WTC11 (cell line): ENCODE results near the gene NPAS3. TPM values are rescaled to one million over a fixed set of nuclear protein-coding genes. Genes with fewer than 3 reads are reported as not detected.

Source experiments
- ATAC-seq: fragments of 200-7000 bp; cut with Tn5 transposase; 2 replicates; pipeline ENCODE4 v1.10.0; 2021; ENCODE audit warnings: mild to moderate bottlenecking, moderate library complexity
- CTCF ChIA-PET: fragments of 300-600 bp; sonication (Branson Sonifier 250); formaldehyde crosslinking; loops from one replicate; lab custom pipeline; 2021; ENCODE audit warnings: antibody characterized with exemption; lab: Charles Lee
- POLR2A ChIA-PET: fragments of 350-600 bp; sonication (Branson Sonifier 250); formaldehyde crosslinking; loops from one replicate; lab custom pipeline; 2021; ENCODE audit warnings: antibody characterized with exemption; lab: Charles Lee
- DNase-seq: peaks from one replicate; pipeline ENCODE4 v3.0.0; 2021; ENCODE audit warnings: low spot score
- H3K27ac Mint-ChIP-seq: 2 replicates; pipeline ENCODE4 v1.8.0; 2021; ENCODE audit warnings: mixed read lengths
- H3K27me3 Mint-ChIP-seq: 2 replicates; pipeline ENCODE4 v1.8.0; 2021; ENCODE audit warnings: low read depth, mild to moderate bottlenecking, moderate library complexity, mixed read lengths
- H3K36me3 Mint-ChIP-seq: 2 replicates; pipeline ENCODE4 v1.8.0; 2021; ENCODE audit warnings: mixed read lengths
- H3K4me1 Mint-ChIP-seq: 2 replicates; pipeline ENCODE4 v1.8.0; 2022; ENCODE audit warnings: mixed read lengths
- H3K4me3 Mint-ChIP-seq: 2 replicates; pipeline ENCODE4 v1.8.0; 2021; ENCODE audit warnings: mild to moderate bottlenecking, moderate library complexity, mixed read lengths
- H3K9me3 Mint-ChIP-seq: 2 replicates; pipeline ENCODE4 v1.8.0; 2021; ENCODE audit warnings: mixed read lengths
- AR ChIP-seq: fragments of 250-450 bp; sonication (Bioruptor Pico); IDR thresholded peaks from 2 replicates; pipeline ENCODE4 v1.9.0; 2021; ENCODE audit warnings: mild to moderate bottlenecking
- CTCF ChIP-seq: fragments of 200-600 bp; IDR thresholded peaks from 2 replicates; pipeline ENCODE4 v1.8.0; 2022; ENCODE audit warnings: antibody characterized with exemption
- E2F1 ChIP-seq: sonication (generic); formaldehyde crosslinking; IDR thresholded peaks from 2 replicates; pipeline ENCODE4 v1.8.0; 2022; ENCODE audit warnings: mild to moderate bottlenecking, missing genetic modification reagents
- E2F4 ChIP-seq: sonication (generic); formaldehyde crosslinking; IDR thresholded peaks from 2 replicates; pipeline ENCODE4 v1.8.1; 2022; ENCODE audit warnings: low read depth, mild to moderate bottlenecking, moderate library complexity, missing genetic modification reagents, borderline replicate concordance
- FOXP4 ChIP-seq: sonication (generic); formaldehyde crosslinking; IDR thresholded peaks from 2 replicates; pipeline ENCODE4 v1.8.0; 2022; ENCODE audit warnings: mild to moderate bottlenecking, missing genetic modification reagents
- GTF2I ChIP-seq: fragments of 250-450 bp; sonication (Bioruptor Pico); conservative IDR thresholded peaks from 2 replicates; pipeline ENCODE4 v1.4.0; 2021; ENCODE audit warnings: mild to moderate bottlenecking
- NR3C1 ChIP-seq: sonication (generic); formaldehyde crosslinking; conservative IDR thresholded peaks from 2 replicates; pipeline ENCODE4 v1.8.1; 2023; ENCODE audit warnings: low read depth, mild to moderate bottlenecking, missing genetic modification reagents
- PREB ChIP-seq: sonication (generic); formaldehyde crosslinking; IDR thresholded peaks from 2 replicates; pipeline ENCODE4 v1.8.1; 2022; ENCODE audit warnings: mild to moderate bottlenecking, missing genetic modification reagents, moderate library complexity, borderline replicate concordance
- PRRX2 ChIP-seq: fragments of 250-450 bp; sonication (Bioruptor Pico); IDR thresholded peaks from 2 replicates; pipeline ENCODE4 v1.8.0; 2021; ENCODE audit warnings: mild to moderate bottlenecking
- SMAD3 ChIP-seq: sonication (generic); formaldehyde crosslinking; IDR thresholded peaks from 2 replicates; pipeline ENCODE4 v1.8.0; 2022; ENCODE audit warnings: missing genetic modification reagents, mild to moderate bottlenecking, borderline replicate concordance
- TP53 ChIP-seq: sonication (generic); formaldehyde crosslinking; IDR thresholded peaks from 2 replicates; pipeline ENCODE4 v1.8.1; 2023; ENCODE audit warnings: mild to moderate bottlenecking, missing genetic modification reagents
- ZNF138 ChIP-seq: sonication (generic); formaldehyde crosslinking; conservative IDR thresholded peaks from 2 replicates; pipeline ENCODE4 v1.8.1; 2022; ENCODE audit warnings: mild to moderate bottlenecking, moderate library complexity, missing genetic modification reagents
- ZNF219 ChIP-seq: sonication (generic); formaldehyde crosslinking; IDR thresholded peaks from 2 replicates; pipeline ENCODE4 v1.8.0; 2023; ENCODE audit warnings: missing genetic modification reagents, mild to moderate bottlenecking, borderline replicate concordance
- ZNF232 ChIP-seq: sonication (generic); formaldehyde crosslinking; IDR thresholded peaks from 2 replicates; pipeline ENCODE4 v1.8.0; 2022; ENCODE audit warnings: mild to moderate bottlenecking, missing genetic modification reagents
- ZNF396 ChIP-seq: fragments of 250-450 bp; sonication (Bioruptor Pico); IDR thresholded peaks from 2 replicates; pipeline ENCODE4 v1.8.0; 2021; ENCODE audit warnings: mild to moderate bottlenecking, moderate library complexity, borderline replicate concordance
- ZNF671 ChIP-seq: fragments of 250-450 bp; sonication (Bioruptor Pico); IDR thresholded peaks from 2 replicates; pipeline ENCODE4 v1.8.0; 2021; ENCODE audit warnings: mild to moderate bottlenecking
- ZSCAN18 ChIP-seq: fragments of 250-450 bp; sonication (Bioruptor Pico); IDR thresholded peaks from 2 replicates; pipeline ENCODE4 v2.1.2; 2022; ENCODE audit warnings: mild to moderate bottlenecking, moderate library complexity
- total RNA-seq: library from RNA; stranded (reverse); gene quantifications from 3 replicates; pipeline ENCODE4 v1.2.3, GENCODE V29; 2021

Gene NPAS3
- total RNA-seq, 1 experiment from 2014 or later, result 3.2 TPM

GRCh38 chr14:33548606-33549005 is 609.9 kb downstream of the NPAS3 start:
- no peak overlapping the region for H3K27ac Mint-ChIP-seq
- H3K36me3 Mint-ChIP-seq, result no peaks in the 10 kb centered on the region
- no peak for DNase-seq
- POLR2A ChIA-PET, result no interaction called here
- CTCF ChIA-PET, result no interaction called here
- TF ChIP-seq TP53 (CRISPR knock-in tag) (no peak), ZNF671 (CRISPR knock-in tag) (no peak), AR (CRISPR knock-in tag) (no peak), E2F4 (CRISPR knock-in tag) (no peak), ZNF138 (no peak), FOXP4 (CRISPR knock-in tag) (no peak), ZNF232 (CRISPR knock-in tag) (no peak), ZSCAN18 (no peak), E2F1 (CRISPR knock-in tag) (no peak), ZNF396 (CRISPR knock-in tag) (no peak), GTF2I (CRISPR knock-in tag) (no peak), PRRX2 (CRISPR knock-in tag) (no peak), ZNF219 (CRISPR knock-in tag) (no peak), NR3C1 (CRISPR knock-in tag) (no peak), PREB (CRISPR knock-in tag) (no peak), CTCF (no peak), SMAD3 (CRISPR knock-in tag) (no peak)
- peaks cover 24% of the 10 kb centered on the region for H3K4me1 Mint-ChIP-seq
- no peak for ATAC-seq
- no peaks in the 10 kb centered on the region for H3K9me3 Mint-ChIP-seq
- H3K4me3 Mint-ChIP-seq, result no peak overlapping the region
- no peaks in the 10 kb centered on the region; the same call in 1 of the 2 replicates for H3K27me3 Mint-ChIP-seq
